Measurements from ENCODE around the gene LRRN3.

Gene LRRN3

DNA sequence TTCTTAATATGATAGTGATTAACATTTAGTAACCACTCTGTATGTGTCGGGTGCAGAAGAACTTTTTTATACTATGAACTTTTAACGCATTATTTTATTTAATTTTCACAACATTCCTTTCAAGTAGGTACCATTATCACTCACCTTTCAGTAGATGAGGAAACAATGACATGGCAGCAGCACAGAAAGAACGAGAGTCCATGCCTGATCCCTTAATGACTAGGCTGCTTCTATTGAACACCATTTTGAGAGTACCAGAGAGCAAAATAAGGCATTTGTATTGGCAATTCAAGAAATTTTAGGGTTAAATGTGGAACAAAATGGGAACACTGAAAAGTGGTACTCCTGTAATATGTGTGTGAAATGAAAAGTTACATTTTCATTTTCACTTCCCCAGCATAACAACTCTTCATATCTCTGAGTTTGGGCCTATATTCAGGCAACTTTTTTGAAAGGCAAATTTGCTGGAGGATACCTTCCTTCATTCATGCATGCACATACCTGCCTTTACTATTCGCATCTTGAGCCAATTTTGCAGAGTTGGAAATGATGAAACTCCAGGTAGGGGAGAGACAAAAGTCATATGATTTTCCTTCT, 12.8 kb downstream of the LRRN3 start:
- H3K4me3 ChIP-seq, result no peak overlapping the region

GRCh38 chr7:111104710-111105109, 13.8 kb downstream of the LRRN3 start:
- no peak for DNase-seq (ENCODE audit: low read depth, low spot score)
- no peak overlapping the region for H3K9ac ChIP-seq (ENCODE audit: insufficient read length)
- H3K27ac ChIP-seq, result no peak overlapping the region
- TF ChIP-seq EZH2 (IDR thresholded peaks at IDR 0.05), result no peak
- no peak for TF ChIP-seq POLR2AphosphoS5 (IDR thresholded peaks at IDR 0.05; ENCODE audit: borderline replicate concordance, low read depth, low read length)
- no peak for TF ChIP-seq FOXP2 (optimal IDR thresholded peaks at IDR 0.05; ENCODE audit: control extremely low read depth, extremely low read length, insufficient read depth)
- no peaks in the 10 kb centered on the region for H3K9me3 ChIP-seq (ENCODE audit: low read depth, low read length)
- no peak overlapping the region for H3K4me3 ChIP-seq
- H3K36me3 ChIP-seq (ENCODE audit: insufficient read depth, low read length), result no peaks in the 10 kb centered on the region

More for the DNA sequence above, 12.8 kb downstream of the LRRN3 start:
- H3K9me3 ChIP-seq (ENCODE audit: low read depth, low read length), result no peaks in the 10 kb centered on the region
- no peak for DNase-seq (ENCODE audit: low read depth, low spot score)
- H3K36me3 ChIP-seq (ENCODE audit: insufficient read depth, low read length), result no peaks in the 10 kb centered on the region
- H3K27ac ChIP-seq, result no peak overlapping the region
- no peak overlapping the region for H3K9ac ChIP-seq (ENCODE audit: insufficient read length)
- TF ChIP-seq POLR2AphosphoS5 (IDR thresholded peaks at IDR 0.05; ENCODE audit: borderline replicate concordance, low read depth, low read length), result no peak
- no peak for TF ChIP-seq FOXP2 (optimal IDR thresholded peaks at IDR 0.05; ENCODE audit: control extremely low read depth, extremely low read length, insufficient read depth)
- TF ChIP-seq EZH2 (IDR thresholded peaks at IDR 0.05), result no peak

- TF ChIP-seq POLR2AphosphoS5 (IDR thresholded peaks at IDR 0.05; ENCODE audit: borderline replicate concordance, low read depth, low read length) (no peak), EZH2 (IDR thresholded peaks at IDR 0.05) (no peak)
- H3K27ac ChIP-seq, result no peak overlapping the region
These were observed 14.3 kb downstream of the LRRN3 start for GRCh38 chr7:111105269-111105668.

GRCh38 chr7:111107579-111107978, 16.7 kb downstream of the LRRN3 start:
- Histone ChIP-seq H3K9me3 (ENCODE audit: low read depth, low read length) (no peaks in the 10 kb centered on the region), H3K36me3 (ENCODE audit: insufficient read depth, low read length) (no peaks in the 10 kb centered on the region), H3K4me3 (no peak overlapping the region), H3K9ac (ENCODE audit: insufficient read length) (no peak overlapping the region), H3K27ac (no peak overlapping the region)
- no peak for TF ChIP-seq FOXP2 (optimal IDR thresholded peaks at IDR 0.05; ENCODE audit: control extremely low read depth, extremely low read length, insufficient read depth)
- TF ChIP-seq EZH2 (IDR thresholded peaks at IDR 0.05), result no peak
- no peak for TF ChIP-seq POLR2AphosphoS5 (IDR thresholded peaks at IDR 0.05; ENCODE audit: borderline replicate concordance, low read depth, low read length)
- no peak for DNase-seq (ENCODE audit: low read depth, low spot score)

More at GRCh38 chr7:111105269-111105668, 14.3 kb downstream of the LRRN3 start:
- H3K4me3 ChIP-seq, result no peak overlapping the region
- no peak for DNase-seq (ENCODE audit: low read depth, low spot score)
- H3K9ac ChIP-seq (ENCODE audit: insufficient read length), result no peak overlapping the region
- H3K9me3 ChIP-seq (ENCODE audit: low read depth, low read length), result no peaks in the 10 kb centered on the region
- no peaks in the 10 kb centered on the region for H3K36me3 ChIP-seq (ENCODE audit: insufficient read depth, low read length)

GRCh38 chr7:111108000-111108399, 17.1 kb downstream of the LRRN3 start:
- H3K4me3 ChIP-seq, result no peak overlapping the region
- no peak overlapping the region for H3K27ac ChIP-seq
- H3K36me3 ChIP-seq (ENCODE audit: insufficient read depth, low read length), result no peaks in the 10 kb centered on the region
- DNase-seq (ENCODE audit: low read depth, low spot score), result no peak
- H3K9me3 ChIP-seq (ENCODE audit: low read depth, low read length), result no peaks in the 10 kb centered on the region
- TF ChIP-seq EZH2 (IDR thresholded peaks at IDR 0.05) (no peak), POLR2AphosphoS5 (IDR thresholded peaks at IDR 0.05; ENCODE audit: borderline replicate concordance, low read depth, low read length) (no peak), FOXP2 (optimal IDR thresholded peaks at IDR 0.05; ENCODE audit: control extremely low read depth, extremely low read length, insufficient read depth) (no peak)
- no peak overlapping the region for H3K9ac ChIP-seq (ENCODE audit: insufficient read length)

- Histone ChIP-seq H3K9me3 (ENCODE audit: low read depth, low read length) (no peaks in the 10 kb centered on the region), H3K36me3 (ENCODE audit: insufficient read depth, low read length) (no peaks in the 10 kb centered on the region), H3K4me3 (no peak overlapping the region), H3K9ac (ENCODE audit: insufficient read length) (no peak overlapping the region), H3K27ac (no peak overlapping the region)
- TF ChIP-seq EZH2 (IDR thresholded peaks at IDR 0.05), result no peak
- no peak for TF ChIP-seq POLR2AphosphoS5 (IDR thresholded peaks at IDR 0.05; ENCODE audit: borderline replicate concordance, low read depth, low read length)
- TF ChIP-seq FOXP2 (optimal IDR thresholded peaks at IDR 0.05; ENCODE audit: control extremely low read depth, extremely low read length, insufficient read depth), result no peak
- no peak for DNase-seq (ENCODE audit: low read depth, low spot score)
These were observed 17.6 kb downstream of the LRRN3 start for GRCh38 chr7:111108496-111108895.

GRCh38 chr7:111112439-111112838, 21.5 kb downstream of the LRRN3 start:
- H3K36me3 ChIP-seq (ENCODE audit: insufficient read depth, low read length), result no peaks in the 10 kb centered on the region
- DNase-seq (ENCODE audit: low read depth, low spot score), result no peak
- no peak overlapping the region for H3K9ac ChIP-seq (ENCODE audit: insufficient read length)
- H3K4me3 ChIP-seq, result no peak overlapping the region
- no peak overlapping the region for H3K27ac ChIP-seq
- TF ChIP-seq POLR2AphosphoS5 (IDR thresholded peaks at IDR 0.05; ENCODE audit: borderline replicate concordance, low read depth, low read length), result no peak
- TF ChIP-seq FOXP2 (optimal IDR thresholded peaks at IDR 0.05; ENCODE audit: control extremely low read depth, extremely low read length, insufficient read depth), result no peak
- TF ChIP-seq EZH2 (IDR thresholded peaks at IDR 0.05), result no peak
- no peaks in the 10 kb centered on the region for H3K9me3 ChIP-seq (ENCODE audit: low read depth, low read length)

- Histone ChIP-seq H3K27ac (no peak overlapping the region), H3K4me3 (no peak overlapping the region), H3K36me3 (ENCODE audit: insufficient read depth, low read length) (no peaks in the 10 kb centered on the region), H3K9ac (ENCODE audit: insufficient read length) (no peak overlapping the region), H3K9me3 (ENCODE audit: low read depth, low read length) (no peaks in the 10 kb centered on the region)
- no peak for TF ChIP-seq FOXP2 (optimal IDR thresholded peaks at IDR 0.05; ENCODE audit: control extremely low read depth, extremely low read length, insufficient read depth)
- DNase-seq (ENCODE audit: low read depth, low spot score), result no peak
These were observed 22.5 kb downstream of the LRRN3 start for GRCh38 chr7:111113263-111114017.
